Measurements from ENCODE around the gene NME1. TPM values are rescaled to one million over a fixed set of nuclear protein-coding genes. Genes with fewer than 3 reads are reported as not detected.

Gene NME1
- total RNA-seq, 1 experiment from 2014 or later, result 220 TPM

DNA sequence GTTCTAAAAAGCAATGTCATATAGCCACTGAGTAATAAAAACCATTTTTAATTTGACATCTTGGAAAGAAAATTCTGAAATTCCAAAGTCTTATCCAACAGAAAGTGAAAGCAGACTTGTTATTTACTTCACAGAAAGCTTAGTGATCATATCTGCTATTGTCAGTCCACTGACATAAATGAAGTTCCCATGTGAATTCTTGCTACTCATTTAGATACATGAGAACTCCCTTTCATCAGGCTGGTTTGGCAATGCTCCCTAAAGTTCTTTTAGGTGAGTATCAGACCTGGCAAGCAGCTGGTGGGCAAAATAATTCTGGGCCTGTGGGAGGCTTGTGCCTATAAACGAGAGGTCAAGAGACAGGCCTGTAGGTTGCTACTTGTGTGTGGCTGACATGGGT lies 36.3 kb downstream of the NME1 start:
- Histone ChIP-seq H3K9ac (ENCODE audit: extremely low read depth, insufficient read length, low read length) (no peak overlapping the region), H3K23ac (ENCODE audit: insufficient read length, low read depth, low read length) (no peak overlapping the region), H2BK20ac (ENCODE audit: low read depth, low read length, poor library complexity, severe bottlenecking) (no peak overlapping the region), H4K5ac (ENCODE audit: insufficient read length, low read depth, low read length) (no peak overlapping the region), H3K4me2 (ENCODE audit: insufficient read depth, insufficient read length, low read length) (no peak overlapping the region), H3K79me1 (ENCODE audit: insufficient read depth, low read depth, low read length, poor library complexity, severe bottlenecking) (no peaks in the 10 kb centered on the region), H3K56ac (ENCODE audit: insufficient read length, low read depth, low read length) (no peak overlapping the region), H3K79me2 (ENCODE audit: insufficient read depth, low read length) (no peaks in the 10 kb centered on the region), H3K27me3 (ENCODE audit: insufficient read depth, low read length) (no peaks in the 10 kb centered on the region), H2AK5ac (ENCODE audit: insufficient read length, low read length) (no peak overlapping the region), H4K20me1 (ENCODE audit: control insufficient read depth, insufficient read depth, insufficient read length) (no peaks in the 10 kb centered on the region), H3K27ac (ENCODE audit: insufficient read length, low read depth, low read length) (no peak overlapping the region), H4K91ac (ENCODE audit: insufficient read length, low read depth, low read length) (no peak overlapping the region), H2AFZ (ENCODE audit: low read length) (no peak overlapping the region), H2BK5ac (ENCODE audit: insufficient read length, low read length) (no peak overlapping the region), H3T11ph (ENCODE audit: low read length) (no peak overlapping the region), H3K14ac (ENCODE audit: insufficient read depth, low read length) (no peak overlapping the region), H3K23me2 (ENCODE audit: insufficient read length, low read depth, low read length, poor library complexity, severe bottlenecking) (no peaks in the 10 kb centered on the region), H4K8ac (replicated peaks; ENCODE audit: insufficient read length, low read depth, low read length) (no peak overlapping the region), H3K9me3 (ENCODE audit: control insufficient read depth, low read depth, low read length) (no peaks in the 10 kb centered on the region), H2BK12ac (ENCODE audit: insufficient read length, low read depth, low read length) (no peak overlapping the region), H3K18ac (ENCODE audit: insufficient read length, low read depth, low read length) (no peak overlapping the region), H3K4me1 (ENCODE audit: insufficient read depth, low read length) (no peaks in the 10 kb centered on the region), H3K4ac (ENCODE audit: low read depth, low read length) (no peak overlapping the region), H2BK15ac (ENCODE audit: low read depth, low read length) (no peak overlapping the region), H2BK120ac (ENCODE audit: low read depth, low read length, poor library complexity, severe bottlenecking) (no peak overlapping the region)
- no CpG with 5 or more reads among the region's 1 CpG for WGBS (ENCODE audit: extremely low coverage, insufficient read length, low lambda C conversion rate)
- Mint-ChIP-seq H3K27me3 (ENCODE audit: low read depth) (no peaks in the 10 kb centered on the region), H3K36me3 (ENCODE audit: insufficient read depth in 1 of 3, low read depth in 3 of 3) (peaks cover 17 to 78% (median 73%) of the 10 kb centered on the region in 3 experiments; a peak in 6 of 7 replicates), H3K4me1 (no peaks in the 10 kb centered on the region), H3K27ac (no peak overlapping the region), H3K9me3 (no peaks in the 10 kb centered on the region), H3K4me3 (no peak overlapping the region)
- no peak for DNase-seq
- TF ChIP-seq, protein P1, sequence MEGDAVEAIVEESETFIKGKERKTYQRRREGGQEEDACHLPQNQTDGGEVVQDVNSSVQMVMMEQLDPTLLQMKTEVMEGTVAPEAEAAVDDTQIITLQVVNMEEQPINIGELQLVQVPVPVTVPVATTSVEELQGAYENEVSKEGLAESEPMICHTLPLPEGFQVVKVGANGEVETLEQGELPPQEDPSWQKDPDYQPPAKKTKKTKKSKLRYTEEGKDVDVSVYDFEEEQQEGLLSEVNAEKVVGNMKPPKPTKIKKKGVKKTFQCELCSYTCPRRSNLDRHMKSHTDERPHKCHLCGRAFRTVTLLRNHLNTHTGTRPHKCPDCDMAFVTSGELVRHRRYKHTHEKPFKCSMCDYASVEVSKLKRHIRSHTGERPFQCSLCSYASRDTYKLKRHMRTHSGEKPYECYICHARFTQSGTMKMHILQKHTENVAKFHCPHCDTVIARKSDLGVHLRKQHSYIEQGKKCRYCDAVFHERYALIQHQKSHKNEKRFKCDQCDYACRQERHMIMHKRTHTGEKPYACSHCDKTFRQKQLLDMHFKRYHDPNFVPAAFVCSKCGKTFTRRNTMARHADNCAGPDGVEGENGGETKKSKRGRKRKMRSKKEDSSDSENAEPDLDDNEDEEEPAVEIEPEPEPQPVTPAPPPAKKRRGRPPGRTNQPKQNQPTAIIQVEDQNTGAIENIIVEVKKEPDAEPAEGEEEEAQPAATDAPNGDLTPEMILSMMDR (conservative IDR thresholded peaks at IDR 0.05), result no peak

Data from H9 (cell line).